Measurements from ENCODE around the gene ADORA2B. TPM values are rescaled to one million over a fixed set of nuclear protein-coding genes. Genes with fewer than 3 reads are reported as not detected.

The ADORA2B gene
- total RNA-seq, 4 donors from 2014 or later: 0.59 to 3.6 (median 1.1) TPM; not detected in 1

DNA sequence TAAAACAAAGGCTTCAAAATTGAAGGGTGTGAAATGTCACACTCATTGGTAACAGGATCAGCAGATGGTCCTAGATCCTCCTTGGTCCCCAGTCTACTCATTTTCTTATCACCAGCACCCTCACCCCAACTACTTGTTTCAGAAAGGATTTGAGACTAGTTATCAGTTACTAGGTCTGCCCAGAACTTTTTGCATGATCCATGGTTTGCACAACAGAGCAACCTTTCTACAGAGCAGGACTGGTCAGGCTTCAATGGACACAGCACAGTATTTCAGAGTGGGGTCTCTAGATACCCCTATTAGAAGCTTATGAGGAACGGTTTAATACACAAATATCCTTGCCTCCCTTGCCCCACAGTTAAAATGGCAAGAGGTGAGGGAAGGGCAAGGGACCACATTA is 80.3 kb downstream of the ADORA2B start:
- 91 to 100% methylated on average over 1 of the region's 1 CpG for WGBS, 2 donors
- H3K4me1 ChIP-seq: no peaks in the 10 kb centered on the region
- TF ChIP-seq CTCF (IDR thresholded peaks at IDR 0.05) (no peak), POLR2A (IDR thresholded peaks at IDR 0.05) (no peak), EP300 (IDR thresholded peaks at IDR 0.05) (no peak)
- no peak overlapping the region for H3K27ac ChIP-seq
- H3K27me3 ChIP-seq: no peaks in the 10 kb centered on the region
- no peak for DNase-seq (ENCODE audit: low spot score in 2 of 2)
- peaks cover 3 to 85% (median 18%) of the 10 kb centered on the region in 3 donors for H3K36me3 ChIP-seq
- no peaks in the 10 kb centered on the region for H3K9me3 ChIP-seq
- H3K4me3 ChIP-seq: no peak overlapping the region

Other genes starting within 250 kb of the ADORA2B start
- gene ZNF286A, start 245.4 kb upstream of the ADORA2B start, total RNA-seq: 10 to 100 TPM in 3 of 4 donors, 1 to 10 TPM in 1; 7.5 to 47.7 (median 24.0) TPM
- gene TBC1D26, start 212.8 kb upstream of the ADORA2B start, total RNA-seq: under 1 TPM in 1 of 4 donors, not detected in 3; 0.59 TPM
- 10 to 100 TPM in 3 of 4 donors, 1 to 10 TPM in 1; 7.0 to 31.2 (median 17.4) TPM for gene ZSWIM7, start 54.6 kb downstream of the ADORA2B start, total RNA-seq
- gene TTC19, start 54.7 kb downstream of the ADORA2B start, total RNA-seq: 100 to 1,000 TPM in 3 of 4 donors, 10 to 100 TPM in 1; 88.3 to 152 (median 124) TPM

Data from tibial nerve (tissue), 4 donors.